NCI-H2196 treated with DMSO at 0.1 percent for 48 hours (cell line): Measurements from ENCODE around the gene SAMD4A.

ENCODE experiments used
- DNase-seq: peaks from one replicate; lab custom pipeline; 2025; ENCODE audit not compliant: unreplicated experiment; lab: John Stamatoyannopoulos, UW

SAMD4A gene

DNA sequence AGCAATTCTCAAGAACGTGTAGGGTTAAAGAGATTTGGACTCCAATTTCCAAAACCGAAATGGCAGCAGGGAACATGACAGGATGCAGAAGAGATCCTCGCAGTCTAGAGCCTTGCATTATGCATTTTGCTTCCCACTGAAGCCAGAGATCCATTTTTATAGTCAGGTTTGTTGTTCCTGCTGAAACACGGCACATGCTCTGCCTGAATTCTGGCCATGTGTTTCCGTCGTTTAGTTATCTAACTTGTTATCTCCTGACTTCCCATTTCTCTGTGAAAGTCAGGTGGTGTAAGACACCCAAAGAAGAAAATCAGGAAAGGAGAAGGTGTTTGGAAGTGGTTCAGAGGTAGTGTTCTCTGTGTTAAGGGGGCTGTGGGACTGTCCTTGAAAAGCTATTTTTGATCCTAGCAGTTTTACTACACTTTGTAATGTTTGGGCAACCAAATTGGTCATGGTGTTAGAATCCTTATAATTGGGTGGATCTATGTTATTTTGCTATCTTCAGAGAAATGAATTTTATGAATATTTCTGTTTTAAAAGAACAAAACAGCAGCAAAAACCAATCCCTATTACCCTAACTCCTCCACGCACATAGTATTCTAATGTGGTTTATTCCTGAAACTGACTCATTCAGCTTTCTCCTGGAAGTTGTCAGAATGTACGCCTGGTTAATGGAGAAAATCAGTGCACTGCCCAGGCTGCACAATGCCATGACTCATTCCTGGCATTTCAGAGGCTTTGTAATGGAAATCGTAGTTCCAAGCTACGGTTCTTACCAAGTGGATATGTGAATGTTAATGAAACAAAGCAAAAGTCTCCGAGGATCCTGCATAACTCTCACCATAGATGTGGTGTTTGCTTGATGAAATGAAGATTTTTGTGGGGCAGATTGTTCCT, 110.1 kb downstream of the SAMD4A start:
- DNase-seq = no peak

DNA sequence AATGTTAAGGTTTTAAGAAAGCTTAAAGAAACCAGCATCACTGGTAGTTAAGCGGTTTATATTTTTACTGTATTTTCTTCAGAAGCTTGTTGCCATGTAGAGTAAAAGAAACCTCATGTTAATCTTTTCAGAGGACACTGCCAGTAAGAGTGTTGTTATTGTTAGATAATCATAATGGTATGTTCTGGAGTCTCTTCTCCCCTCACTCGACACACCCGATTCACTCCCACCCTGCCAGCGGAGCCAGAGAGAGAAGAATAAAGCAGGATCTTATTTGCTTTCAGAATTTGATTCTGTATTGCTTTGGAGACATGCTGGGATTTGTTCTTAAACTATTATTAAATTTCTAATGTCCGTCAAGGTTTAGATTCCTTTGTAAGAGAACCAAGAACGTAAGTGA, 113.7 kb downstream of the SAMD4A start:
- DNase-seq = no peak

DNA sequence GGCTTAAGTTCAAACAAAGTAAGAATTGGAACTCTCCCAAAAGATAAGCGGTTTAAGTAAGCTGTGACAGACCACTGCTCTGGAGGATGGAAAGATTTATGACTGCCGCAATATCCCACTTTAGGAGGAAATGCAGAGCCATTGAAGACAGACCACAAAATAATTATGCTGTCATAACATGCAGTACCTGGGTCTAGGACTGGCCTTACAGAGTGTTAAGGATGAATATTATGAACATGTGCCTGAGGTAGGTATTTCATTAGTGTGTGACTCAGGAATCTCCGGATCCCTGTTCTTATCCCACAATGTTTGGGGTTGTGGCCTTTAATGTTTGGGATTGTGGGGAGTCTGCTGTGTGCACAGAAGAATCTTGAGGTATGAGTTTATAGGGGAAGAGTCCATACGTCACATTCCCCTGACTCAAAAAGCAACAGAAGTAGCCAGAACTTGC, 114.9 kb downstream of the SAMD4A start:
- no peak for DNase-seq

DNA sequence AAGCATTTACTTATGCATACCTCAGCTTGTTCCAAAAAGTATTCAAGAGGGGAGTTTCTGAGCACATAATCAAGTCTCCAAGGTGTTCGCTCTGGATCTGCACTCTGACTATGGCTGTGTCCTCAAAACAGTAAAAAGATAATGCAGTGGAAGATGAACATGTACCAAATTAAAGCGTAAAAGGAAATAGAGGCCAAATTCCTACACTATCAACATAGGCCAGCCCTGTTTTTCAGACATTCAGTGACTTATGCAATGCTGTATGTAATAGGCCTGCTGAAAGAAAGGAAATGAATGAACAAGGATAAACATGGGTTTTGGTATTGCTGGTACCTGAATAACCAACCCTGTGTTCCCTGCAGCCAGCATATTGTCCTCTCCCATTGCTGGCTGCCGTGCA, 115.7 kb downstream of the SAMD4A start:
- DNase-seq = no peak

DNA sequence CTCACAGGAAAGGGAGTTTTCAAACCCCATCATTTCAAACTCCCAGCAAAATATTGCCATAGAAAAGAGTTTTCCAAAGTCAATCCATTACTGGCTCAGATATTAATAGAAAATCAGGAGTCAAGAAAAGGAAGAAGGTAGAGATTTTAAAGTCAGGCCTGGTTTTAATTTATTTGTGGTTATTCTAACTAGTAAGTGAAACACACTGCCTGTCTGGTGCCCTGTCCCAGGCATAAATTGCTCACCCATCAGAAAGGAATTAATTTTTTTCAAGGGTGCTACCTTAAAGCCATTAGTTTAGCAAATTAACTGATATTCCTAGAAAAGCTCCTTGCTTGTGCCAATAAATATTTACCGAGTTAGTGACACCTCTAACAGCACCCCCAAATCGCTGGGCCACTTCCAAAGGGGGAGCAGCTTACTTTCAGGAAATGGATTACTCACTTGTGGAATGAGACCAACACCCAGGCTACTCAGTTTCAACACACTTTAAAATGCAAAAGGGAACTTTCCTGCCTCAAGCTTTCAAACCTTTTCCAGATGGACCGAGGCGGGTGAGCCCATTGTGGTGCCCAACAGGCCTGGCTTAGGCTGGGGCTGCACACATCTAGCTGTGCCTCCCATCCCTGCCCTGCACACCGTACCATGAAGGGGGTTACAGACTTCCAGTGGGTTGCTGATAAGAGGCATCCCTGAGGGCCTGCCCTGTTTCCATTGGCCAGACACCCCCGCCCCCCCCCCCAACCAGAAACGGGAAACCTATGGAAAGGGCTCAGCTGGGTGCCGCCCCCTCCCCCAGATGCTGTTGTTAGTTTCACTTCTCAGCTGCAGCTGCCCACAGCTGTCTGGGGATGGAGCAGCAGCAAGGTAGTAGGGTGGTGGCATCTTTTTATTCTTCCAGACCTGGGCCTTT, 117.2 kb downstream of the SAMD4A start:
- no peak for DNase-seq

DNA sequence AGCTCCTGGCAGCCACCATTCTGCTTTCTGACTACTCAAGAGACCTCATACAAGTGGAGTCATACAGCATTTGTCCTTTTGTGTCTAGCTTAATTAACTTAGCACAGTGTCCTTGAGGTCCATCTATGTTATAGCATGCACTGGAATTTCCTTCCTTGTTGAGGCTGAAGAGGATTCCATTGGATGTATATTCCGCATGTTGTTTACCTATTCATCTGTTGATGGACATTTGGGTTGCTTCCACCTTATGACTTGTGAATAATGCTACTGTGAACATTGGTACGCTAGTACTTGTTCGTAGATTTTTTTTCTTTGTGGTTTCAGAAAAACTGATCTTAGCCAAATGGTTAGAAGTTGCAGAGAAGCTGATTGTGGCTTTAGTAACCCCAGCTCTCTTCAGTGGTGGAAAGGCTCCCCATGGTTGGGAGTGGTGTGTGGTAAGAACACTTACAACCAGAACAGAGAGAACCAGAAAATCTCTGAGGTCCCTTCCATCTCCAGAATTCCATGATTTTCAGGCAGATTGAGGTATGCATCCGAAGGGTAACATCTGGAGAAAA, 118.4 kb downstream of the SAMD4A start:
- no peak for DNase-seq

DNA sequence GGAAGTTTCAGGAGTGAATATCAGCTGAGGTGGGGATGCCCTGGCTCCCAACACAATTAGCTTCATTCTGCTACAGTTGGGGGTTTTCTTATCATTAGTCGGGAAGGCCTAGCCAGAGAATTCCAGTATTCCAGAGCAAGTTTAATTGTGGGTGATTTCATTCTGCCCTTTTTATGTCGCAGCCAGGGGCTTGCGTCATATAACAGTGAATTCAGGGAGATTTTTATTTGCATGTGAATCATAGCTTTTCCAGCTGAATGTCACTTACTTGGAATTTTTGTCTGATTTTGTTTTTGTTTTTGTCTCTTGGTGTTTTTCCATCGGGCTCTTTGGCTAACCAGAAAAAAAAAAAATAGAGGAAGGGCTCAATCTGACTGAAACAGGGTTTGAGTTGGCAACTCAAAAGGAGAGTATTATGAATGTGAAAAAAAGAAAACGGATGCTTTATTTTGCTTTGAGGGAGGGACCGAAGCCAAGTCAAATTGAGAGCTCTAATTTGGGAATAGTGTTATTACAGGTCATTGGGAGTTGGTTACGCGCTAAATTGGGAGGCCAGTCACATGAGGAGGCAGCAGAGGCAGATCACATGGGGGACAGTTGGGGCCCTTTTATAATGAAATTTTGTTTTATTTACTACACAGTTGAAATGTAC, 119.4 kb downstream of the SAMD4A start:
- DNase-seq = no peak

DNA sequence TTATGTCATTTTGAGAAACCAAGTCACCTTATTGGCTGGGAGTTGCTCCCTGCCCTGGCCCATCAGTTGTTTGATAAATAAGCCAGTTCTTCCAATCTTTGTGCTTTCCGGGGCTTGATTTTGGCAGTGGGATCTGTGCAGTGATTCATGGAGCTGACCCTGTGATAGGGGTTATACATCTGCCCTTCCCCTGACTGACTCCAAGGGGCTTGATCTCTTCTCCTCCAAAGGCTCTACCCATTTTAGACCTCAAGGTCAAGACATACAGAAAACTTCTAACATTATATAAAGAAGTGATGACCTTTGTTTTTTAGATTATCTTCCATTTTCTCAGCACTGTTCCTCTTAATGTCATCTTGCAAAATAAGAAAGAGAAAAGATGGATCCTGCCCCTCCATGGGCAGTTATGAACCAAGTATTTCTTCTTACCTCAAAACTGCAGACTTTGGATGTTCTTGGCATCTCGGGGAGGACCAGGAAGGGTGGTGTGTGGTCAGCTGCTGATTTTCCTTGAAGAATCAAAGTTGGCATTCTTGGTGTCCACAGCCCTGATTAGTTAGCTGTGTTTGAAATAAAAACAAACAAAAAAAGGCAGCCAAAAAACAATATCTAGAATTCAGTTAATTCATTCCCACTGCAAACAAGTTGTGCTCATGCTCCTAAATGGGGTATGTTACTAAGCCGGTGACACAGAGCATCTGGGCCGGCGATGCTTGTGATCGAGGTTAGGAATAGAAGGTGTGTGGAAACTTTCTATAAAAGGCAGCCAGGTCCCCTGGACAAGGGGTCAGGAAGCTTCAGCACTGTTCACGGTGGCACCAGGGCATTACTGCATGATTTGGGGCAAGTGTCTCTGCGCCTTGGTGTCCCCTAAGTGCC, 120.2 kb downstream of the SAMD4A start:
- no peak for DNase-seq

DNA sequence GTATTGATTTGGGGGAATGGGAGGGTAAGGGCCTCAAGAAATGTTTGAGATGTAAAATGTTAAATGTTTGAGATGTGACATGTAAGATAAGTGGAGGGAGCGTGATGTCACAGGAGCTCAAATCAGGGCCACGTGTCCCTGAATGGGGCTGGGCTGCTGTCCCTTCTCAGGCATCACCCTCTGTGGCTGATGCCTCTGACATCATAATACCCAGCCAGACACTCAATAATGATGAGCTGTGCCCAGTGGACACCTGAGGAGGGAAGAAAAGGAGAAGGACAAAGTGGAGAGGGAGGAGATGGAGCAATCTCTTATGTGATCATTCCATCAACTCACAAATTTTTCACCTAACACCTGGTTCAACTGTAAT, 120.8 kb downstream of the SAMD4A start:
- no peak for DNase-seq

DNA sequence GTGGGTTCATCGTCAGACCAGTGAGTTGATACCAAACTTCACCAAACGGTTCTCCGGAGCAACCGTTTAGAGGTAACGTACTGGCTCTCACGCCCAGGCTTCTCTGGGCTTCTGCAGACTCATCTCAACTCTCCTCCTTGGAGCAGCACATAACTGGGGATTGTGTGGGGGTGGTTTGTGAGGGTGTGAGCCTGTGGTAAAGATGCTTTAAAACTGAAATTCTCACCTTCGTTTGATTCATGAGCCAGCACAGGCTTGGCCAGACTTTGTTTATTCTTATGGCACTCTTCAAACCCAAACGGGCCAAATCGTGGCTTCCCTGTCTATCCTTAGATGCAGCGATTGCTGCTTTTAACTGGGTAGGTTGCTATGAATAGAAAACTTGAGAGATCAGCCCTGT, 121.3 kb downstream of the SAMD4A start:
- no peak for DNase-seq

DNA sequence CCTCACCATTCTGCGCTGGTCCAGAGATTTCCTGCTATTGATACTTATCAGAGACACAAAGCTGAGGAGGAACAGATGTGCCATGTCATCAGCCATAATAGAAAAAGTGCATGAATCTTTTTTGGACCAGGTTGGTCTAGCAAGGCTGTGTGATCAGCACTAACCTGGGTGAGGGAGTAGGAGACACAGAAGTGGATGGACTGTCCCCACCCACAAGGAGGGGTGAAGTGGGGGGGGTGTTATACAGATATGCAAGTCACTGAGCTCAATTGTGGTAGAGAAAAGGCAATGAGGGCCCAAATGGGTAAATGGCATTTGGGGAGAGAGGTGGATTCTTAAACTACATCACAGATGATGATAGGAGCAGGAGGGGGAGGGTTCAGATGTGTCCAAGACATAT, 123.0 kb downstream of the SAMD4A start:
- no peak for DNase-seq

DNA sequence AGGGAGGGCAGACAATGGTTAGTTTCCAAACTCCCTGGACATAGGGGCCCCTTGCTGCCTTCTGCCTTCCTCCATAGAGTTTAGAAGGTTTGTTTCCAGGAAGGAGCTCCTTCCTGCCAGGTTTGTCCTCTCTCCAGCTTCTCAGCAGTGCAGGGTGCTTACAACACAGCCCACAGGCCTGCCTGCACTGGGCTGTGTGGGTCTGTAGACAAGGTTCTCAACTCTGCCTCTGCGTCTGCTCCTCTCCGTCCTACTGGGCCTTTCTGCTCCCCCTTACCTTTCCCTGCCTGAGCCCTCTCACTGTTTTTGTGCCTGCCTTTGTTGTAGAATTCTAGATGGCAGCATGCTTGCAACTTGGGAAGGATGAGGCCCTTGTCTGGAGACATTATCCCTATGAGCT, 124.0 kb downstream of the SAMD4A start:
- no peak for DNase-seq

DNA sequence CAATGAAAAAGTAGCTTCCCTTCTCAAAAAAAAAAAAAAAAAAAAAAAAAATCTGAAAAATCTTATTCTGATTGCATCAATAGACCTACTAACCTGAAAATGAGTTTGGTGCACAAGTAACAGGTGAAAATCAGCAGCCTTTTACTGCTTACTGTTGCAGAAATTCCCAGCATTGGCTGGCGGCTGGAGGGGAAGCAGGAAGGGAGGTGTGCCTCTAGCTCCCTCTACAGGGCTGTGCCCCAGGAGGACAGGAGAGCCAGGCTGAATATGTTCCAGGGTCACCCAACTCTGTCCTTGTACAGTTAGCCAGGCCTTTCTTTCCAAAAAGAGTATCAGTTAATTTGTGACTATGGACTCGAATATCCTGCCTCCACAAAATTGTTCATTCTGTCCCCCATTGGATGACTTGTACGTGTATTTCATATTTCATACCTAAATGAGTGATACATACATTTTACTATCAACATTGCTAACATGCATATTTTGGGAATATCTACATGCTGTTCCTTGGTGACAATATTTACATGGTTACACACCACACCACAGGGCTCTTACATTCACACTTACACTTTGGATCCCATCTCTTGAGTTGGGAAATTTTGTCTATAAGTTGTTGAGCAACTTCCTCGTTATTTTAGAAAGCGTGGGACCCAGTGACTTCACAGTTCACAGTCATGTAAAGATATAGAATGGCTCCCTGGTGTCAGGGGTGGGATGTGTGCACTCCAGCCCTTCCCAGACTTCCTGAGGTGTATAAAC, 124.8 kb downstream of the SAMD4A start:
- no peak for DNase-seq

DNA sequence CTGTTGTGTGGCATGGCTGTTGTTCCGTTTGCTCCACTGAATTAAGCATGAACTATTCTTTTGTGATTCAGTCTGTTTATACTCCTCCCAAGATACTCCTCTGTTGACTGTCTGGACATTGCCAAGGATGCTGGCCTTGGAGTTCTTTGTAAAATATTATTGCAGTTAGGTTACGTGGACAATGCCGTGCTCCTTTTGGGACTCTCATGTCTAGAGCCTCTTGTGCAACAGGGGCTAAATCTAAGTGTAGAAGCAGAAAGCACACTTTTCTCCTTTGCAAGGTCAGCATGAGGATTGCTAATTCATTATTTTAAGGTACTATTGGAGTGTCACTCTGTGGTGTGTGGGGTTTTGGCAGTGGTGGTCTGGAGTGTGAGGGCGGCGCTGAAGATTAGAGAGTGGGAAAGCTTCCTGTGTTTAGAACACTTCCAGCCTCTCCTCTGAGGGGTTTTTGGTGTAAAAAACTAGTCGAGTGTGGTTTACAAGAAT, 125.4 kb downstream of the SAMD4A start:
- DNase-seq = no peak

DNA sequence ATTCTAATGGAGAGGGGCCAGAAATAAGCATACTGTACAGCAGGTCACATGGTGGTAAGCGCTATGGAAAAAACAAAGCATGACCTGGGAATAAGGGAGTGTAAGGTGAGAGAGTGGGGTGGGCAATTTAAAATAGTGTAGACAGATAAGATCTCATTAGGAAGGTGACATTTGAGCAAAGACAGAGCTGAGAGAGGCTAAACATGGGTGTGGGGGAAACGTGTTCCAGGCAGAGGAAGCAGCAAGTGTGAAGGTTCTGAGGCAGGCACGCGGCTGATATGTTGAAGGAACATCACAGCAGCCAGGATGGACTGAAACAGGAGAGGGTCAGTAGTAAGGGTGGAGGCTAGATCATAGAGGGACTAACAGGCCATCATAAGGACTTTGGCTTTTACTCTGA, 126.8 kb downstream of the SAMD4A start:
- no peak for DNase-seq

DNA sequence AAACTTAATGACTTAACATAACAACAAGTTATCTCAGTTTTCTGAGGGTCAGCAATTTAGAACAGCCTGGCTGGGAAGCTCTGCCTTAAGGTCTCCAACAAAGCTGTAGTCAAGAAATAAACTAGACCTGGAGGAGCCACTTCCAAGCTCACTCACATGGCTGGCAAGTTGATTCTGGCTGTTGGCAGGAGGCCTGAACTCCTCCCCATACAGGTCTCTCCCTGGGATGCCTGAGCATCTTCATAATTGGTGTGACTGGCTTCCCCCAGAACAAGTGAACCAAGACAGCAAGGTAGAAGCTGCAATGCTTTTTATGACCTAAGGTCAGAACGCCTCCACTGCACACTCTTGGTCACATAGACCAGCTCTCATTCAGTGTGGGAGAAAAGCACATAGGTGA, 128.3 kb downstream of the SAMD4A start:
- no peak for DNase-seq

DNA sequence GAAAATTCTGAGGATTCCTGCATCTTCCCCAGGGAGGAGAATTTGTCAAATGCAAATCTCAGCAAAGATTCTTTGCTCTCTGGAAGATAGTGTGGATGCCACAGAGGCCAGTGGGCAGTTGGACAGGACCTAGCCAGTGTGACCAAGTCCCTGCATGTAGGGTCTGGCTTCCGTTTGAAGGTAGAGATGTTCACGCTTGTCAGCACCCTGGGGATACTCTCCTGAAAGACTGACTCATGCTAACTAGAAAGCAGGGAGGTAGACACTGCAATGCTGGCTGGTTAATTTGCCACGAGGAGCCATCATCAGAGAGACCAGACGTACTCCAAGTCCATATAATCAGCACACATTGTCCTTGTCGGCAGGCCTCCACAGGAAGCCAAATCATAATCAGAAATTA, 130.1 kb downstream of the SAMD4A start:
- no peak for DNase-seq

DNA sequence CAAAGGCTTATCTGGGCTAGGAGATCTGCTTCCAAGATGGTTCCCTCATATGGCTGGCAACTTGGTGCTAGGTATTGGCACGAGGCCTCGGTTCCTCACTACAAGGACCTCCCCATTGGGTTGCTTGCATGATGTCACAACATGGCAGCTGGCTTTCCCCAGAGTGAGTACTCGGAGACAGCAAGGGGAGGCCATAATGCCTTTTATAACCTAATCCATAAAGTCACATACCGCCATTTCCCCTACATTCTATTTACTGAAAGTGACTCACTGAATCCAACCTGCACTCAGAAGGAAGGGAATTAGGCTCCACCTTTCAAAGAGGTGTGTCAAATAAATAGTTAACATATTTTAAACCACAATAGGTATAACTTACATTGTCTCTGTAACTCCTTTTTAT, 130.9 kb downstream of the SAMD4A start:
- DNase-seq = no peak

DNA sequence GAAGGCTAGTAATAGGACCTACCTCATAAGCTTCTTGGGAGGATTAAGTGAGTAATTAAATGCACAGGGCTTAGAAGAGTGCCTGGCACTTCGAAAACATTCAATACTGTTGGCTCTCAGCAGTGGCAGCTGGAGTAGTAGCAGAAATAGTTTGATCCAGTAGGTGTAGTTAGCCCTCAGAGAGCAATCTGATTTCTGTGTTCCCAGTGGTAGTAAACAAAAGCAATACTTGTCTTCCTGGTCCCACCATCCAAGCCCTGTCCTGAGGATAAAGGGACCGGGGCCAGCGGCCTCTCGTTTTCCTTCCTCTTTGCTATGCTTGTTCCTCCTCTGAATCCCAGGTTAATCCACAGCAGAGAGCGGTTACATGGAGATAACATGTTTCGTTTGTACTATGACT, 131.6 kb downstream of the SAMD4A start:
- no peak for DNase-seq
